ENCODE results near the gene SH3BP1. TPM values are rescaled to one million over a fixed set of nuclear protein-coding genes. Genes with fewer than 3 reads are reported as not detected.

The SH3BP1 gene
- total RNA-seq, 4 donors from 2014 or later = 4.3 to 21.2 (median 7.8) TPM

DNA sequence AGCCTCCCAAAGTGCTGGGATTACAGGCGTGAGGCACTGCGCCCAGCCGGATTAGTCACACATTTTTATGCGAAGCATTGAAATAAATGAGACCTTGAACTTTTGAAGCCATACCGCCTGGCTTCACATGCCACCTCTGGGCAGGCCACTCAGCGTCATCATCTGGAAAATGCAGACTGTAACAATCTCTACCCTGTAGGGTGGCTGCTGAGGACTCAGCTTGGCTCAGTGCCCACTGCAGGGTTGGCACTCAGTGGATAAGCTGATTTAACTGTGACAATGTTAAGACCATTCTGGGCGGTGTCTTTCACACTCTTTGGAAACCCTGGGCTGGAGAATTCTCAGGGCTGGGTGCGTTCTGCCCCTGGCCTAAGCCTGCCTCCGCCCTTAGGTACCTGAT is 8.5 kb downstream of the SH3BP1 start:
- TF ChIP-seq, protein P1, sequence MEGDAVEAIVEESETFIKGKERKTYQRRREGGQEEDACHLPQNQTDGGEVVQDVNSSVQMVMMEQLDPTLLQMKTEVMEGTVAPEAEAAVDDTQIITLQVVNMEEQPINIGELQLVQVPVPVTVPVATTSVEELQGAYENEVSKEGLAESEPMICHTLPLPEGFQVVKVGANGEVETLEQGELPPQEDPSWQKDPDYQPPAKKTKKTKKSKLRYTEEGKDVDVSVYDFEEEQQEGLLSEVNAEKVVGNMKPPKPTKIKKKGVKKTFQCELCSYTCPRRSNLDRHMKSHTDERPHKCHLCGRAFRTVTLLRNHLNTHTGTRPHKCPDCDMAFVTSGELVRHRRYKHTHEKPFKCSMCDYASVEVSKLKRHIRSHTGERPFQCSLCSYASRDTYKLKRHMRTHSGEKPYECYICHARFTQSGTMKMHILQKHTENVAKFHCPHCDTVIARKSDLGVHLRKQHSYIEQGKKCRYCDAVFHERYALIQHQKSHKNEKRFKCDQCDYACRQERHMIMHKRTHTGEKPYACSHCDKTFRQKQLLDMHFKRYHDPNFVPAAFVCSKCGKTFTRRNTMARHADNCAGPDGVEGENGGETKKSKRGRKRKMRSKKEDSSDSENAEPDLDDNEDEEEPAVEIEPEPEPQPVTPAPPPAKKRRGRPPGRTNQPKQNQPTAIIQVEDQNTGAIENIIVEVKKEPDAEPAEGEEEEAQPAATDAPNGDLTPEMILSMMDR (IDR thresholded peaks at IDR 0.05; ENCODE audit: low read depth) = no peak

DNA sequence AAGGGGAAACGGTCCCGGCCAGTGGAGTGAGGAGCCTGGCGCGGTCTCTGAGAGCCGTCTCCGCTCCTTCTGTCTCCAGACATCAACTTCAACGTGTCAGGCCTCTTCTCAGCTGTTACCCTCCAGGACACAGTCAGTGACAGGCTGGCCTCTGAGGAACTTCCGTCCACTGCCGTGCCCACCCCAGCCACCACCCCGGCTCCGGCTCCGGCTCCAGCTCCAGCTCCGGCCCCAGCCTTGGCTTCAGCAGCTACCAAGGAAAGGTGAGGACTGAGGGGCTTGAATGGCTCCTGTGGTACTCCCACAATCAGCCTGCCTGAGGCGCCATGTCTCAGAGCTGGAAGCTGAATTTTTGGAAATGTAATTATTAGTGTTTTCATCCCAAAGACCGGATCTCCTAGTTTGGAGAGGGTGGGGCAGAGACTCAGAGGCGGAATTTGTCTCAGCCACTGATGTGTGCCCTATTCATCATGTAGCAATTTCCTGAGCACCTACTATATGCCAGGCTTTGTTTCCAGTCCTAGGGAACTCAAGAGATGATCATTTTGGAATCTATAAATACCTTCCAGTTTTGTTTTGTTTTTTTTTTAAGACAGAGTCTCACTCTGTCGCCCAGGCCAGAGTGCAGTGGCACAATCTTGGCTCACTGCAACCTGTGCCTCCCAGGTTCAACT is 11.1 kb downstream of the SH3BP1 start:
- TF ChIP-seq, protein P1 (IDR thresholded peaks at IDR 0.05; ENCODE audit: low read depth) = no peak

DNA sequence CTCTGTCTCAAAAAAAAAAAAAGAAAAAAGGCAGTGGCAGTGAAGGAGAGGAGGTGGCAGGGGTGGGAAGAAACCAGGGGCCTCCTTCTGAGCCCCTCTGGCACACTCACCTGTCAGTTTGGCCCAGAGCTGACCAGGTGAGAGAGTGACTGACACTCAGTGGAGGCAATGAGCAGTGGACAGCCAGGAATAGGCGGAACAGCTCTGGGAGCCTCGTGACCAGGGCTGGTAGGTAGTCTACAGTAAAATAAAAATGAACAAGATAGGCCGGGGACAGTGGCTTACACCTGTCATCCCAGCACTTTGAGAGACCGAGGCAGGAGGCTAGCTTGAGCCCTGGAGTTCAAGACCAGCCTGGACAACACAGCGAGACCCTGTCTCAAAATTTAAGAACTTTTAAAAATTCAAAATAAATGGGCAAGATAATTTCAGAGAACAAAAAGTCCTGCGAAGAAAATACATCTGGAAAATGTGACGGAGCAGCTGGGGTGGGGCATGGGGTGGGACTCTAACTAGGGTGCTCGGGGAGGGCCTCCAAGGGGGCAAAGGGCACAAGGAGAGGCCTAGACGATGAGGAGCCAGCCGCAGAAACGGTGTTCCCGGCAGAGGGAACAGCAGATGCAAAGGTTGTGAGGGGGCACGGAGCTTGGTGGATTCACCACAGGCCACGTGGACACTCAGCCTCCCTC is 15.2 kb downstream of the SH3BP1 start:
- TF ChIP-seq, protein P1 (IDR thresholded peaks at IDR 0.05; ENCODE audit: low read depth) = no peak

DNA sequence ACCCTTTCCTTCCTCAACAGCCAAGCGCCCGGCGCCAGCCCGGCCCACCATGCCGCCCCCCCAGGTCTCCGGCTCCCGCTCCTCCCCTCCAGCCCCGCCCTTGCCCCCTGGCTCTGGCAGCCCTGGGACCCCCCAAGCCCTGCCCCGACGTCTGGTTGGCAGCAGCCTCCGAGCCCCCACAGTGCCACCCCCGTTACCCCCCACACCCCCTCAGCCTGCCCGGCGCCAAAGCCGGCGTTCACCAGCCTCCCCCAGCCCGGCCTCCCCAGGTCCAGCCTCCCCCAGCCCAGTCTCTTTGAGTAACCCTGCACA is 15.7 kb downstream of the SH3BP1 start:
- TF ChIP-seq, protein P1 (IDR thresholded peaks at IDR 0.05; ENCODE audit: low read depth) = no peak

DNA sequence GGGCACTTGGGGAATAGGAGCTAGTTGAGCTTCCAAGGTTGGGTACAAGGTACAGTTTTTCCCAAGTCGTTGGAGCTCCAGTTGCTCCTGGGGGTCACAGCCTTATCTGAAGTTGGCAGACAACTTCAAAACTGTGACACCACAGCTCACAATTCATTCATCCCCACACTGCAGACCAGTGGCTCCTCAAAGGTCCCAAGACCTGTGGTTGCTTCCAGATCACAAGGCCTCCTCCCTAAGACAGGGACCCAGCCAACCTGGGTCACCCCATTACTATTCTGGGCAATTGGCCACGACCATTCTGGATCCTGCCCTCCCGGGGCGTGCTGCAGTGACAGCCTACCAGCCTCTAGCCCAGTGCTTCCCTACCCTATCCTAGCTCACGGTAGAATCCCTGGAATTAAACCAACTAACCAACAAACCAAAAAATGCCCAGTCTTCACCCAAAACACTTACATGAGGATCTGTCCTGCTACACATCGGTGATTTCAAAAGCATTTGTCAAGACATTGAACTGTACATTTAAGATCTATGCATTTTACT is 18.2 kb downstream of the SH3BP1 start:
- TF ChIP-seq, protein P1 (IDR thresholded peaks at IDR 0.05; ENCODE audit: low read depth) = no peak

DNA sequence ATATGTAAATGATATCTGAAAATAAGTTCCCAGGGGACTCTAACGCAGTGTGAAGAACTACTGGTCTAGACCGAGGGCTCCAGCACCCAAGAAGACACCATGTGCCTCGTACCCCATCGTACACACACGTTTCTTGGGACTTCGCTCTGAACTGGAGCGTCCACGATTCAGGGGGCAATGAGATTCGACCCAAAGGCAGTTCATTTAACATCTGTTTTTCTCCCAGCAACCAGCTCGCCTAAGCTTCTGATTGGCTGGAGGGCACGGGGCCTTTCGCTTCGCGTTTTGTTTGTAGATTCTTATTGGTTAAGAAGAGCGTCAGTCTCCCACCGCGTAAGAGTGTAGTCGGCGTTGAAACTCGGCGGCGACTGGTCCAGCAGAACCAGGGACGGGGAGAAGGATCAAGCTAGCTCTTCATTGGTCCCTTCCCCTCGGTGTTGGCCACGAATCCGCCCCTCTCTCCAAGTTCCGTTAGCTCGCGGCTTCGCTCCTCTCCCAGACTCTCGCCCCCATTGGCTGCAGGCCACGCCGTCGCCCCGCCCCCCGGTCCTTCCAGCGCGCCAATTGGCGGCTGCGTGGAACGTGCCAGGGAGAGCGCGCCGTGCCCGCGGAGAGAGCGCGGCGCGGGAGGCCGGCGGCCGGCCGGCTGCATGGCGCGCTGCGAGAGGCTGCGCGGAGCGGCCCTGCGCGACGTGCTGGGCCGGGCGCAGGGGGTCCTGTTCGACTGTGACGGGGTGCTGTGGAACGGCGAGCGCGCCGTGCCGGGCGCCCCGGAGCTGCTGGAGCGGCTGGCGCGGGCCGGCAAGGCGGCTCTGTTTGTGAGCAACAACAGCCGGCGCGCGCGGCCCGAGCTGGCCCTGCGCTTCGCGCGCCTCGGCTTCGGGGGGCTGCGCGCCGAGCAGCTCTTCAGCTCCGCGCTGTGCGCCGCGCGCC is 18.9 kb downstream of the SH3BP1 start, which contains the start of gene PDXP:
Gene PDXP (plus strand): TSS at position 591 of the 933 bp plus-strand sequence. CDS start 60 bp downstream, at position 651.
- TF ChIP-seq, protein P1 (IDR thresholded peaks at IDR 0.05; ENCODE audit: low read depth) = no peak
